Keratinocyte (primary cell): Measurements from ENCODE around the gene SETD1B. TPM values are rescaled to one million over a fixed set of nuclear protein-coding genes. Genes with fewer than 3 reads are reported as not detected.

ENCODE experiments used
- DNase-seq: peaks from one replicate; pipeline ENCODE4 v3.0.0-alpha.2; 2011; ENCODE audit warnings: low read depth, missing footprints, low spot score
- FAIRE-seq: peaks from 2 replicates; lab custom pipeline; 2011; peaks lifted over from hg19 to GRCh38; lab: Jason Lieb, UNC
- H2AFZ ChIP-seq: 2 replicates; pipeline ENCODE4 v1.6.0; 2012; ENCODE audit warnings: low read length, control low read depth, inconsistent platforms; ENCODE audit not compliant: control insufficient read depth
- H3K27ac ChIP-seq: 2 replicates; pipeline ENCODE4 v1.5.1; 2011; ENCODE audit warnings: low read length; ENCODE audit not compliant: control insufficient read depth, insufficient read depth
- H3K27me3 ChIP-seq: 3 replicates; pipeline ENCODE4 v1.6.0; 2011; ENCODE audit warnings: low read length; ENCODE audit not compliant: control insufficient read depth, insufficient read depth; ENCODE audit errors: extremely low read depth
- H3K36me3 ChIP-seq, 2 experiments: 2 replicates in 1 of 2; 3 replicates in 1 of 2; pipeline ENCODE4 v1.5.1; 2011; ENCODE audit warnings: low read length in 2 of 2, mild to moderate bottlenecking in 1 of 2; ENCODE audit not compliant: control insufficient read depth in 2 of 2, insufficient read depth in 2 of 2; ENCODE audit errors: extremely low read depth in 1 of 2
- H3K4me1 ChIP-seq: 3 replicates; pipeline ENCODE4 v1.5.1; 2011; ENCODE audit warnings: low read length; ENCODE audit not compliant: control insufficient read depth, insufficient read depth; ENCODE audit errors: extremely low read depth
- H3K4me2 ChIP-seq: 3 replicates; pipeline ENCODE4 v1.6.0; 2011; ENCODE audit warnings: low read depth, low read length; ENCODE audit not compliant: control insufficient read depth, insufficient read depth; ENCODE audit errors: extremely low read depth
- H3K4me3 ChIP-seq, 3 experiments: fragments of 200-600 bp in 1 of 3; sonication (generic) in 1 of 3; 2 replicates in 2 of 3; 3 replicates in 1 of 3; pipeline ENCODE4 v1.5.1; 2011 to 2016; ENCODE audit warnings: low read length in 3 of 3, mild to moderate bottlenecking in 3 of 3, control low read depth in 2 of 3, inconsistent platforms in 1 of 3, low read depth in 1 of 3, mixed read lengths in 1 of 3, mixed run types in 1 of 3, moderate library complexity in 1 of 3; ENCODE audit not compliant: control insufficient read depth in 2 of 3, insufficient read depth in 2 of 3; ENCODE audit errors: extremely low read depth in 1 of 3
- H3K79me2 ChIP-seq: 2 replicates; pipeline ENCODE4 v1.6.0; 2012; ENCODE audit warnings: low read length; ENCODE audit not compliant: control insufficient read depth, insufficient read depth
- H3K9ac ChIP-seq: 3 replicates; pipeline ENCODE4 v1.6.0; 2011; ENCODE audit warnings: low read length; ENCODE audit not compliant: control insufficient read depth, insufficient read depth; ENCODE audit errors: extremely low read depth
- H3K9me1 ChIP-seq: 3 replicates; pipeline ENCODE4 v1.6.0; 2011; ENCODE audit warnings: low read length; ENCODE audit not compliant: control insufficient read depth, insufficient read depth; ENCODE audit errors: extremely low read depth
- H3K9me3 ChIP-seq: 2 replicates; pipeline ENCODE4 v1.5.1; 2012; ENCODE audit warnings: low read depth, low read length; ENCODE audit not compliant: control insufficient read depth
- H4K20me1 ChIP-seq: 3 replicates; pipeline ENCODE4 v1.6.0; 2011; ENCODE audit warnings: low read length; ENCODE audit not compliant: control insufficient read depth, insufficient read depth; ENCODE audit errors: extremely low read depth
- CTCF ChIP-seq, 3 experiments: IDR thresholded peaks in 1 of 3; conservative IDR thresholded peaks in 1 of 3; optimal IDR thresholded peaks in 1 of 3; 2 replicates in 2 of 3; 3 replicates in 1 of 3; pipeline versions ENCODE3 to v1.5.1; 2011; ENCODE audit warnings: low read length in 3 of 3, mild to moderate bottlenecking in 3 of 3, moderate library complexity in 2 of 3, control low read depth in 1 of 3, inconsistent platforms in 1 of 3; ENCODE audit not compliant: insufficient read depth in 2 of 3; ENCODE audit errors: extremely low read depth in 1 of 3
- EZH2 ChIP-seq: IDR thresholded peaks from one replicate; pipeline ENCODE4 v1.6.1; 2012; ENCODE audit warnings: inconsistent platforms, mild to moderate bottlenecking, low read length, moderate library complexity
- dilution Hi-C: fragments of 300-500 bp; cut with MboI; formaldehyde crosslinking; loops from one replicate; pipeline ENCODE4 v1.7.0; 2020; ENCODE audit warnings: low sequenced_read_pairs; ENCODE audit not compliant: extremely low pct_ligation_motif_present
- polyA minus RNA-seq, 3 experiments: library from RNA; depleted of rRNA, polyadenylated mRNA; stranded (reverse); fragments of >200 nt; gene quantifications; 1 replicate in 1 of 3; 2 replicates in 1 of 3; 3 replicates in 1 of 3; pipeline ENCODE4 v1.2.3, GENCODE V29; 2011
- polyA plus RNA-seq, 5 experiments: library from polyadenylated mRNA; depleted of rRNA in 3 of 5; stranded (reverse) in 3 of 5; stranded (forward) in 1 of 5; unstranded in 1 of 5; fragments of >200 nt; gene quantifications; 1 replicate in 1 of 5; 2 replicates in 3 of 5; 3 replicates in 1 of 5; pipeline versions ENCODE4 v1.2.1 to v1.2.3, GENCODE V29; 2011 to 2012; ENCODE audit warnings: missing spikeins in 2 of 5, low read depth in 1 of 5, low replicate concordance in 1 of 5

SETD1B gene
- polyA plus RNA-seq (0.71 to 1.2 TPM (median 0.72 TPM) in 3 replicates), polyA minus RNA-seq (1.5 to 8.6 TPM (median 2.4 TPM) in 3 replicates)
- 2.3 TPM for polyA plus RNA-seq (2011; ENCODE audit: low read depth)
- polyA plus RNA-seq (2011; cell fraction: cytosol; rRNA removed), result 0.83 and 1.4 TPM in 2 replicates
- 7.9 and 9.7 TPM in 2 replicates for polyA plus RNA-seq (2011; cell fraction: nucleus; rRNA removed)
- 5.2 and 6.0 TPM in 2 replicates for polyA plus RNA-seq (2012; ENCODE audit: low replicate concordance)
- polyA minus RNA-seq (2011; cell fraction: cytosol; rRNA and poly(A)+ RNA removed), result 4.0 TPM
- polyA minus RNA-seq (2011; cell fraction: nucleus; rRNA and poly(A)+ RNA removed), result 5.5 and 6.5 TPM in 2 replicates

- Histone ChIP-seq H3K4me2 (peak within 1 kb of the TSS; percentile 99), H3K36me3 (peaks cover 6 to 13% of the 10 kb centered on the region in 2 experiments), H3K4me1 (peaks cover 33% of the 10 kb centered on the region), H3K9me3 (no peaks in the 10 kb centered on the region), H4K20me1 (peaks cover 4% of the 10 kb centered on the region), H3K9ac (peak within 1 kb of the TSS; percentile 98), H3K9me1 (no peaks in the 10 kb centered on the region), H3K27me3 (no peaks in the 10 kb centered on the region), H3K4me3 (peak within 1 kb of the TSS; percentile 65 to 86 (median 82)), H3K79me2 (peaks cover 43% of the 10 kb centered on the region), H3K27ac (peak within 1 kb of the TSS; percentile 90), H2AFZ (peak within 1 kb of the TSS; percentile 70)
- FAIRE-seq, result no peak
- DNase-seq, result no peak
- TF ChIP-seq CTCF (optimal IDR thresholded peaks at IDR 0.05 in 1 of 3, IDR thresholded peaks at IDR 0.05 in 1 of 3, conservative IDR thresholded peaks at IDR 0.05 in 1 of 3; ENCODE audit: extremely low read depth in 1 of 3, insufficient read depth in 2 of 3, low read length in 3 of 3) (no peak), EZH2 (no peak)
- dilution Hi-C loops, result no loop called here
Measured at GRCh38 chr12:121803861-121804416, at the start of gene SETD1B. Gene SETD1B (plus strand): TSS chr12:121804009. CDS start chr12:121804738, 729 bp downstream.

GRCh38 chr12:121754836-121755235, 49.0 kb upstream of the SETD1B start:
- TF ChIP-seq EZH2 (no peak), CTCF (optimal IDR thresholded peaks at IDR 0.05 in 1 of 3, IDR thresholded peaks at IDR 0.05 in 1 of 3, conservative IDR thresholded peaks at IDR 0.05 in 1 of 3; ENCODE audit: extremely low read depth in 1 of 3, insufficient read depth in 2 of 3, low read length in 3 of 3) (no peak)

More at GRCh38 chr12:121754836-121755235, 49.0 kb upstream of the SETD1B start:
- Histone ChIP-seq H3K79me2 (no peaks in the 10 kb centered on the region), H3K9me1 (no peaks in the 10 kb centered on the region), H3K4me2 (no peak overlapping the region), H3K27ac (no peak overlapping the region), H3K4me1 (no peaks in the 10 kb centered on the region), H3K4me3 (no peak overlapping the region), H3K36me3 (peaks cover 7 to 10% of the 10 kb centered on the region in 2 experiments), H2AFZ (no peak overlapping the region), H4K20me1 (no peaks in the 10 kb centered on the region), H3K27me3 (no peaks in the 10 kb centered on the region), H3K9ac (no peak overlapping the region), H3K9me3 (no peaks in the 10 kb centered on the region)
- FAIRE-seq (no peak), DNase-seq (no peak)
- dilution Hi-C loops, result no loop called here
